ENCODE results near the gene FANCE. TPM values are rescaled to one million over a fixed set of nuclear protein-coding genes. Genes with fewer than 3 reads are reported as not detected.
A peak's percentile ranks its signal among the peaks of the same experiment; 100 is the strongest.

FANCE gene
- total and polyA plus RNA-seq, 9 of the 15 experiments (the other 6 are each of a cell fraction or from before 2014, with no cell fraction given), result 5.7 to 30.2 (median 17.0) TPM

GRCh38 chr6:35498422-35499067 lies 46.4 kb downstream of the FANCE start (continued):
- TF ChIP-seq MYNN (IDR thresholded peaks at IDR 0.05), result no peak
- TF ChIP-seq MYNN (CRISPR knock-in tag; IDR thresholded peaks at IDR 0.05), result no peak
- no peak for TF ChIP-seq NEUROD1 (IDR thresholded peaks at IDR 0.05; ENCODE audit: borderline replicate concordance, low read depth, low read length, partially characterized antibody)
- TF ChIP-seq ZNF165 (CRISPR knock-in tag; IDR thresholded peaks at IDR 0.05; ENCODE audit: borderline replicate concordance), result no peak
- TF ChIP-seq, protein P1, sequence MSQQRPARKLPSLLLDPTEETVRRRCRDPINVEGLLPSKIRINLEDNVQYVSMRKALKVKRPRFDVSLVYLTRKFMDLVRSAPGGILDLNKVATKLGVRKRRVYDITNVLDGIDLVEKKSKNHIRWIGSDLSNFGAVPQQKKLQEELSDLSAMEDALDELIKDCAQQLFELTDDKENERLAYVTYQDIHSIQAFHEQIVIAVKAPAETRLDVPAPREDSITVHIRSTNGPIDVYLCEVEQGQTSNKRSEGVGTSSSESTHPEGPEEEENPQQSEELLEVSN (IDR thresholded peaks at IDR 0.05; ENCODE audit: borderline replicate concordance in 1 of 2, extremely low read depth in 1 of 2, insufficient read depth in 1 of 2, insufficient read length in 1 of 2, low read depth in 1 of 2, low read length in 1 of 2, poor library complexity in 1 of 2, severe bottlenecking in 1 of 2), result peak; percentile 37 to 86
- TF ChIP-seq LARP7 (IDR thresholded peaks at IDR 0.05), result no peak
- TF ChIP-seq PHF21A (IDR thresholded peaks at IDR 0.05; ENCODE audit: borderline replicate concordance, low read depth), result no peak
- 0 out of 4 replicates have a peak, but pooled peaks of 1 of the 2 experiments have one; percentile 25 for TF ChIP-seq MLX (CRISPR knock-in tag; conservative IDR thresholded peaks at IDR 0.05)
- TF ChIP-seq TCF3 (CRISPR knock-in tag; IDR thresholded peaks at IDR 0.05), result peak; percentile 52; the same call in 1 of the 2 replicates
- TF ChIP-seq ZNF707 (CRISPR knock-in tag; conservative IDR thresholded peaks at IDR 0.05), result no peak
- no peak for TF ChIP-seq NCOA4 (IDR thresholded peaks at IDR 0.05; ENCODE audit: partially characterized antibody)
- no peak for TF ChIP-seq ILK (tag; IDR thresholded peaks at IDR 0.05; ENCODE audit: borderline replicate concordance, low read depth)
- no peak for TF ChIP-seq NRF1 (conservative IDR thresholded peaks at IDR 0.05 in 1 of 2, IDR thresholded peaks at IDR 0.05 in 1 of 2)
- TF ChIP-seq, protein P2, sequence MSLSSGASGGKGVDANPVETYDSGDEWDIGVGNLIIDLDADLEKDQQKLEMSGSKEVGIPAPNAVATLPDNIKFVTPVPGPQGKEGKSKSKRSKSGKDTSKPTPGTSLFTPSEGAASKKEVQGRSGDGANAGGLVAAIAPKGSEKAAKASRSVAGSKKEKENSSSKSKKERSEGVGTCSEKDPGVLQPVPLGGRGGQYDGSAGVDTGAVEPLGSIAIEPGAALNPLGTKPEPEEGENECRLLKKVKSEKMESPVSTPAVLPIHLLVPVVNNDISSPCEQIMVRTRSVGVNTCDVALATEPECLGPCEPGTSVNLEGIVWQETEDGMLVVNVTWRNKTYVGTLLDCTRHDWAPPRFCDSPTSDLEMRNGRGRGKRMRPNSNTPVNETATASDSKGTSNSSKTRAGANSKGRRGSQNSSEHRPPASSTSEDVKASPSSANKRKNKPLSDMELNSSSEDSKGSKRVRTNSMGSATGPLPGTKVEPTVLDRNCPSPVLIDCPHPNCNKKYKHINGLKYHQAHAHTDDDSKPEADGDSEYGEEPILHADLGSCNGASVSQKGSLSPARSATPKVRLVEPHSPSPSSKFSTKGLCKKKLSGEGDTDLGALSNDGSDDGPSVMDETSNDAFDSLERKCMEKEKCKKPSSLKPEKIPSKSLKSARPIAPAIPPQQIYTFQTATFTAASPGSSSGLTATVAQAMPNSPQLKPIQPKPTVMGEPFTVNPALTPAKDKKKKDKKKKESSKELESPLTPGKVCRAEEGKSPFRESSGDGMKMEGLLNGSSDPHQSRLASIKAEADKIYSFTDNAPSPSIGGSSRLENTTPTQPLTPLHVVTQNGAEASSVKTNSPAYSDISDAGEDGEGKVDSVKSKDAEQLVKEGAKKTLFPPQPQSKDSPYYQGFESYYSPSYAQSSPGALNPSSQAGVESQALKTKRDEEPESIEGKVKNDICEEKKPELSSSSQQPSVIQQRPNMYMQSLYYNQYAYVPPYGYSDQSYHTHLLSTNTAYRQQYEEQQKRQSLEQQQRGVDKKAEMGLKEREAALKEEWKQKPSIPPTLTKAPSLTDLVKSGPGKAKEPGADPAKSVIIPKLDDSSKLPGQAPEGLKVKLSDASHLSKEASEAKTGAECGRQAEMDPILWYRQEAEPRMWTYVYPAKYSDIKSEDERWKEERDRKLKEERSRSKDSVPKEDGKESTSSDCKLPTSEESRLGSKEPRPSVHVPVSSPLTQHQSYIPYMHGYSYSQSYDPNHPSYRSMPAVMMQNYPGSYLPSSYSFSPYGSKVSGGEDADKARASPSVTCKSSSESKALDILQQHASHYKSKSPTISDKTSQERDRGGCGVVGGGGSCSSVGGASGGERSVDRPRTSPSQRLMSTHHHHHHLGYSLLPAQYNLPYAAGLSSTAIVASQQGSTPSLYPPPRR (CRISPR knock-in tag; IDR thresholded peaks at IDR 0.05; ENCODE audit: borderline replicate concordance), result peak; percentile 12; the same call in 1 of the 2 replicates
- TF ChIP-seq, protein P3, sequence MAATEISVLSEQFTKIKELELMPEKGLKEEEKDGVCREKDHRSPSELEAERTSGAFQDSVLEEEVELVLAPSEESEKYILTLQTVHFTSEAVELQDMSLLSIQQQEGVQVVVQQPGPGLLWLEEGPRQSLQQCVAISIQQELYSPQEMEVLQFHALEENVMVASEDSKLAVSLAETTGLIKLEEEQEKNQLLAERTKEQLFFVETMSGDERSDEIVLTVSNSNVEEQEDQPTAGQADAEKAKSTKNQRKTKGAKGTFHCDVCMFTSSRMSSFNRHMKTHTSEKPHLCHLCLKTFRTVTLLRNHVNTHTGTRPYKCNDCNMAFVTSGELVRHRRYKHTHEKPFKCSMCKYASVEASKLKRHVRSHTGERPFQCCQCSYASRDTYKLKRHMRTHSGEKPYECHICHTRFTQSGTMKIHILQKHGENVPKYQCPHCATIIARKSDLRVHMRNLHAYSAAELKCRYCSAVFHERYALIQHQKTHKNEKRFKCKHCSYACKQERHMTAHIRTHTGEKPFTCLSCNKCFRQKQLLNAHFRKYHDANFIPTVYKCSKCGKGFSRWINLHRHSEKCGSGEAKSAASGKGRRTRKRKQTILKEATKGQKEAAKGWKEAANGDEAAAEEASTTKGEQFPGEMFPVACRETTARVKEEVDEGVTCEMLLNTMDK (IDR thresholded peaks at IDR 0.05; ENCODE audit: borderline replicate concordance, insufficient read depth, low read depth, low read length, poor library complexity, severe bottlenecking), result no peak
- no peak for TF ChIP-seq DMBX1 (CRISPR knock-in tag; IDR thresholded peaks at IDR 0.05; ENCODE audit: borderline replicate concordance)
- TF ChIP-seq TEAD1 (CRISPR knock-in tag; IDR thresholded peaks at IDR 0.05), result no peak
- TF ChIP-seq RAD51 (IDR thresholded peaks at IDR 0.05; ENCODE audit: borderline replicate concordance, low read depth), result peak; percentile 68; the same call in 1 of the 2 replicates
